ENCODE results near the gene AKAP13.
"Not testable (repeated sequence)": the region's sequence is repeated elsewhere in the genome, so short reads cannot be mapped to it uniquely, and the experiment has no call there.

The AKAP13 gene

DNA sequence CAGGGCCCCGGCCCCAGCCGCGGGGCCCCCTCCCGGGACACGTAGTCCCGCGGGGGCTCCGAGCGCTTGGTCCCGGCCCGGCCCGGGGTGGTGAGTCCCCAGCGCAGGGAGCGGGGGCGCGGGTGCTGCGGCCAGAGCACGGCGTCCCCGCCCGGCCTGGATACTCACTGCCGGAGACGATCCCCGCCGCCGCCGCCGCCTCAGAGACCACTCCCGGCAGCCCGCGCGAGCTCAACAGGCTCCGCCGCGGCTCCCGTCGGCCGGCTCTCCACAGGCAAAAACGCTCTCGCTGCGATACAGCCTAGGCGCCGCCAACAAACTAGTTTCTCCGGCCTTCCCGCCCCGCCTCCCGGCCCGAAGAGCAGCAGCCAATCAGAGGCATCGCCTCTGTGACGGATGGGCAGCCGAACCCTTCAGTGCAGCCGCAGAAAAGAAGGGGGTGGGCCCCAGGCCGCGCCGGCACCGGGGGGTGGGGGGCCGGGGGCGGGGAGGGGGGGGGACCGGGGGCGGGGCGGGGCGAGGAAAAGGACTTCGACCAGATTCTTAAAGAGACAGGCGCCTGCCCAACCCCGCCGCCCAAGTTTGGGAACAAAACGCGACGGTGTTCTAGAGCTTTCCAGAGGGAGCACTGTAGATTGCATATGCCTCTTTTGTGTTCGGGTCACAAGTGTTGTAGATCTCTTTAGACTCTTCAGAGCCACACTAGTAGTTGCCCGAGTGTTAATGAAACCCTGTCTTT is 414.4 kb downstream of the AKAP13 start, which contains the start of gene KLHL25:
TSS of gene KLHL25 (minus strand) at position 328 of the 739 bp plus-strand sequence. CDS start 25,115 bp downstream, outside the sequence.
- peak; percentile 86 for DNase-seq (ENCODE audit: low read depth)
- H3K4me3 ChIP-seq (ENCODE audit: low read depth, low read length), result peak within 1 kb of the TSS; percentile 72

DNA sequence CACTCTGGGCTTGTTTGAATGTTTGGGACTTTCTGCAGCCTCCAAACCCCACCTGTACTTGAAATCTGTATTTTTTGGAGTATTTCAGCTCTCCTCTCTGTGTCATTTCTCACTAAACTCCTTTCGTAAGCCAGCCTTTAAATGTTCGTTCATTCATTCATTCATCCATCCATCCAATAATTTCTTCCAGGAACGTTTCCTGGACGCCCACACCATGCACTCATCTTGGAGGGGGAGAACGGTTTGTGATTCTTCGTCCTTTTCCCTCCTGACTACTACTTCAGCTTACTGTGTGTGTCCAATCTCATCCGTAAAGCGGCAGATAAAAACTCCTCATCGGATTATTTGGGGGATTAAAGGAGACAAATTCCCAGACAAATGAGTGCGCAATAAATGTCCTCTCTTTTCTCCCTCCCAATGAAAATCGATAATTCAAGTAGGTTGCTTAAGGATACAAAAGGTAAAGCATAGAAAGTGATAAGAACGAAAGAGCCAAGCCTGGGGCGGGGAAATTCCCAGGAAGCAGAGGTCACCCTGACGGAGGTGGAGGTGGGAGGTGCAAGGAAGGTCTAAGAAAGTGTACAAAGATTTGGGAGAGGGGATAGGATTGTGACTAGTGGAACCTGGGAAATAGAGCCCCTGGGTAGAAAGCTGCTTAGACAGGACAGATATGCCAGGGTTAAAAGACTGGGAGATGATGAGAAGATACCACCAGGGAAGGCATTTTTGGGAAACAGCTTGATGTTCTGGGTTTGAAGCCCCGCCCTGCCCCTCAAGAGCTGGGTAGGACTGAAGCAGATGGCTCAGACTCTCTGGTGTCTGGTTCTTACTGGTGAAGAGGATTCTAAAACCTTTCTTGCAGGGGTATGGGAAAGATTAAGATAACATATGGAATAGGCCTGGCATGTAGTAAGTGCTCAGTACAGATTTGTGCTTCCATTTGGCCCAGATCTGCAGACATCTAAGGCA is 415.2 kb downstream of the AKAP13 start:
- DNase-seq (ENCODE audit: low read depth), result no peak
- peak overlapping the region; percentile 47 for H3K4me3 ChIP-seq (ENCODE audit: low read depth, low read length)

DNA sequence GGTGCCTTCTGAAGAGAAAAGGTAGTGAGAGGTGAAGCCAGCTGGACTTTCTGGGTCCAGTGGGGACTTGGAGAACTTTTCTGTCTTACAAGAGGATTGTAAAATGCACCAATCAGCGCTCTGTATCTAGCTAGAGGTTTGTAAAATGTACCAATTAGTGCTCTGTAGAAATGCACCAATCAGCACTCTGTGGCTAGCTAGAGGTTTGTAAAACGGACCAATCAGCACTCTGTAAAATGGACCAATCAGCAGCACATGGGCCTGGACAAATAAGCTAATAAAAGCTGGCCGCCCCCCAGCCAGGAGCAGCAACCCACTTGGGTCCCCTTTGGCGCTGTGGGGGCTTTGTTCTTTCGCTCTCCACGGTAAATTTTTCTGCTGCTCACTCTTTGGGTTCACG is 416.0 kb downstream of the AKAP13 start:
- not testable (repeated sequence) for H3K4me3 ChIP-seq (ENCODE audit: low read depth, low read length); DNase-seq (ENCODE audit: low read depth)
